ENCODE measurements around the gene ADGRD2. TPM values are rescaled to one million over a fixed set of nuclear protein-coding genes. Genes with fewer than 3 reads are reported as not detected.

The ADGRD2 gene
- total and polyA plus RNA-seq, 4 donors, result not detected

DNA sequence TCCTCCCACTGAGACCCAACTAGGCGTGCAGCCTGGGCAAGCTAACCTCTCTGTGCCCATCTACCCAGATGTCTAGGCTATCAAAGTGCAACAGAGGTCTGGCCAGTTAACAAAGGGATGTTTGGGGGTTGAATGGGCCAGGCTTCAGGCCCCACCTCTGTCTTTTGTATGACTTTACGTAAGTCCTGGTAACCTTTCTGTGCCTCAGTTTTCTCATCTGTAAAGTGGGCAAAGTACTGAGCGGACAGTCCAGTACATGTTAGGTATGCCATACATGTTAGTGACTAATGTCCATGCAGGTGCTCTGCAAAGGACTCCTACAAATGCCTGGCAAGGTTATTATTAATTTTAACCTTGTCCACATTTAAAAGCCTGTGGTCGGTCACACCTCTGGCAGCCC, 43.0 kb downstream of the ADGRD2 start:
- no peak overlapping the region for H3K27ac ChIP-seq (ENCODE audit: low read depth in 1 of 2, low read length in 1 of 2)
- no peak for ATAC-seq (ENCODE audit: insufficient read depth, low FRiP score)
- peaks cover 5 to 19% (median 5%) of the 10 kb centered on the region in 3 donors for H3K27me3 ChIP-seq (ENCODE audit: control insufficient read depth in 3 of 3, insufficient read depth in 3 of 3, low read length in 2 of 3)

DNA sequence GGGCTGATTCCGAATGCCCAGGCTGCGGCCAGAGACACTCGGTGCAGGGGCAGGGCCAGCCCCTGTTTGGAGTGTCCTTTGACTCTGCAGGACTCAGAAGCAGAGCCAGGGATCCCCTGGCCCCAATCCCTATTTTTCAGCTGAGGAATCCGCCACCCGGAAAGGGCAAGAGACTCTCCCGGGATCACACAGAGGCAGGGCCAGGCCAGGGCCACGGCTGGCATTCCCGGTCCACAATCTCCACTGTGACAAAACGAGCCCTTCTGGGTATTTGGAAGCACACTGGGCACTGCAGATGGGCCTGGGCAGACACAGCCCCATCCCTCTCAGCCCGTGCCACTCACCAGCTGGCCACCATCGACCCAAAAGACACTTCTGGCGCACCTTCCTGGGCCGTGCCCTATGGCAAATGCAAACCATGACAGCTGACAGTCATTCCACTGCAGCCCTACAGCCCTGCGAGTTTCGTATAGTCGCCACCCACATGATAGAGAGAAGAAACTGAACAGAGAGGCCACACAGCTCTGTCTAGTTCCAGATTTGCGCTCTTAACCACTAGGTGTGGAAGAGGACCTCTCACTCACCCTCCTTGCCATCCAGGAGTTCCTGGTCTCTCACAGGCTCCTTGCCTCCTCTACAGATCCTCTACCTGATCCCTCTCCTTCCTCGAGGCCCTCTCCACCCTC, 43.7 kb downstream of the ADGRD2 start:
- DNase-seq (no peak), ATAC-seq (ENCODE audit: insufficient read depth, low FRiP score) (no peak)
- H3K9me3 ChIP-seq (ENCODE audit: control insufficient read depth in 4 of 4, insufficient read depth in 3 of 4, low read length in 3 of 4), result no peaks in the 10 kb centered on the region
- no peaks in the 10 kb centered on the region for H3K4me1 ChIP-seq (ENCODE audit: control insufficient read depth in 5 of 5, insufficient read depth in 5 of 5, low read length in 5 of 5)
- H3K4me3 ChIP-seq, result no peak overlapping the region
- peaks cover 0 to 15% (median 5%) of the 10 kb centered on the region in 3 donors for H3K27me3 ChIP-seq (ENCODE audit: control insufficient read depth in 3 of 3, insufficient read depth in 3 of 3, low read length in 2 of 3)
- H3K36me3 ChIP-seq (ENCODE audit: control insufficient read depth in 4 of 4, insufficient read depth in 4 of 4, low read length in 4 of 4), result no peaks in the 10 kb centered on the region
- H3K9ac ChIP-seq (ENCODE audit: insufficient read depth in 1 of 2, low read length in 2 of 2), result no peak overlapping the region
- TF ChIP-seq, protein P1, sequence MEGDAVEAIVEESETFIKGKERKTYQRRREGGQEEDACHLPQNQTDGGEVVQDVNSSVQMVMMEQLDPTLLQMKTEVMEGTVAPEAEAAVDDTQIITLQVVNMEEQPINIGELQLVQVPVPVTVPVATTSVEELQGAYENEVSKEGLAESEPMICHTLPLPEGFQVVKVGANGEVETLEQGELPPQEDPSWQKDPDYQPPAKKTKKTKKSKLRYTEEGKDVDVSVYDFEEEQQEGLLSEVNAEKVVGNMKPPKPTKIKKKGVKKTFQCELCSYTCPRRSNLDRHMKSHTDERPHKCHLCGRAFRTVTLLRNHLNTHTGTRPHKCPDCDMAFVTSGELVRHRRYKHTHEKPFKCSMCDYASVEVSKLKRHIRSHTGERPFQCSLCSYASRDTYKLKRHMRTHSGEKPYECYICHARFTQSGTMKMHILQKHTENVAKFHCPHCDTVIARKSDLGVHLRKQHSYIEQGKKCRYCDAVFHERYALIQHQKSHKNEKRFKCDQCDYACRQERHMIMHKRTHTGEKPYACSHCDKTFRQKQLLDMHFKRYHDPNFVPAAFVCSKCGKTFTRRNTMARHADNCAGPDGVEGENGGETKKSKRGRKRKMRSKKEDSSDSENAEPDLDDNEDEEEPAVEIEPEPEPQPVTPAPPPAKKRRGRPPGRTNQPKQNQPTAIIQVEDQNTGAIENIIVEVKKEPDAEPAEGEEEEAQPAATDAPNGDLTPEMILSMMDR (IDR thresholded peaks at IDR 0.05; ENCODE audit: control extremely low read depth, extremely low read depth), result no peak
- no peak overlapping the region for H3K27ac ChIP-seq (ENCODE audit: low read depth in 1 of 2, low read length in 1 of 2)
- whole genome bisulfite sequencing, 2 donors, result 83 to 85% methylated on average over 18 of the region's 18 CpGs

More for the DNA sequence above, 43.0 kb downstream of the ADGRD2 start:
- no peaks in the 10 kb centered on the region for H3K9me3 ChIP-seq (ENCODE audit: control insufficient read depth in 4 of 4, insufficient read depth in 3 of 4, low read length in 3 of 4)
- no peaks in the 10 kb centered on the region for H3K36me3 ChIP-seq (ENCODE audit: control insufficient read depth in 4 of 4, insufficient read depth in 4 of 4, low read length in 4 of 4)
- DNase-seq, result no peak
- no peak overlapping the region for H3K4me3 ChIP-seq
- H3K9ac ChIP-seq (ENCODE audit: insufficient read depth in 1 of 2, low read length in 2 of 2), result no peak overlapping the region
- WGBS, 2 donors, result 91 to 93% methylated on average over 4 of the region's 4 CpGs
- TF ChIP-seq, protein P1 (IDR thresholded peaks at IDR 0.05; ENCODE audit: control extremely low read depth, extremely low read depth), result no peak
- no peaks in the 10 kb centered on the region for H3K4me1 ChIP-seq (ENCODE audit: control insufficient read depth in 5 of 5, insufficient read depth in 5 of 5, low read length in 5 of 5)

DNA sequence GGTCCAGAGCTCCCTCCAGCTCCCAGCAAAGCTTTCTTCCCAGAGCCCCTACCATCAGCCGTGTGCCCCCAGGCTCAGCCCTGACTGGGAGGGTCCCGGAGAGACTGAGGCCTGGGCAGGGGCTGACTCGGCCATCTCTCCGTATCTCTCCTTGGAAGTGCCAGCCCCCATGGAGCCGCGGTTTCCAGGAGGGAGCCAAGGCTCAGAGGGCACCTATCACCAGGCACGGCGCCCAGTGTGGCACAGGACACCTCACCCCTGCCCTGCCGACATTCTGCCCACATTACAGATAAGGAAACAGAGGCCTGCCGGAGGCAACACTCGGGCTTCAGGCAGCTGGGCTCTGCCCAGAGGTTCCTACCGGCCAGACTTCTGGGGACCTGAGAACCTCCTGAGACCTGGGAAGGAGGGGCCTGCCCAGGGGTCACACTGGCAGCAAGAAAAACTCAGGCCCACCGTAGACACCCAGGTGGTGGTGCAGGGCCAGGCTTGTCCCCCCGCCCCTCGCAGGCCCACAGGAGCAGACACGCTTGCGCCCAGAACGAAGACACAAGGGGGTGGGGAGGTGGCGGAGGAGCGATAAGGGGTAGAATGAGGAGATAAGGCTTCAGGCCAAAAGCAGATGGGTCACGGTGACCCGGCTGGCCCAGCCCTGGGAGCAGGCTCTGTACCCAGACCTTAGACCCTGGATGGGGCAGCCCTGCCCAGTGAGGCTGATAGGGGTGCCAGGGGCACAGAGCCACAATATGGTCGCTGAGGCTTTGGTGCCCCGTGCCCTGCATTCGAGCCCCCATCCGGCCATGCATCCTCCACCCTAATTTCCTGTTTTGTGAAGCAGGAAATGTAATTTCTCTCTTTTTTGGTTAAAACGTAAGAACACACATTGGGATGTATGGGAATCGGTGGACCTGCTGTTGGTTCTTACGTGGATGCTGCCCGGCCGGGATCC, 45.1 kb downstream of the ADGRD2 start:
- Histone ChIP-seq H3K27me3 (ENCODE audit: control insufficient read depth in 3 of 3, insufficient read depth in 3 of 3, low read length in 2 of 3) (peaks cover 2 to 11% (median 5%) of the 10 kb centered on the region in 3 donors), H3K4me3 (no peak overlapping the region), H3K4me1 (ENCODE audit: control insufficient read depth in 5 of 5, insufficient read depth in 5 of 5, low read length in 5 of 5) (no peaks in the 10 kb centered on the region), H3K36me3 (ENCODE audit: control insufficient read depth in 4 of 4, insufficient read depth in 4 of 4, low read length in 4 of 4) (no peaks in the 10 kb centered on the region), H3K27ac (ENCODE audit: low read depth in 1 of 2, low read length in 1 of 2) (no peak overlapping the region), H3K9ac (ENCODE audit: insufficient read depth in 1 of 2, low read length in 2 of 2) (no peak overlapping the region), H3K9me3 (ENCODE audit: control insufficient read depth in 4 of 4, insufficient read depth in 3 of 4, low read length in 3 of 4) (no peaks in the 10 kb centered on the region)
- WGBS, 2 donors, result 66 to 81% methylated on average over 31 of the region's 31 CpGs
- TF ChIP-seq, protein P1 (IDR thresholded peaks at IDR 0.05; ENCODE audit: control extremely low read depth, extremely low read depth), result no peak
- no peak for DNase-seq
- no peak for ATAC-seq (ENCODE audit: insufficient read depth, low FRiP score)

Data from lung (tissue), 12 donors.